ENCODE results near the gene RFNG.
A peak's percentile ranks its signal among the peaks of the same experiment; 100 is the strongest.

The RFNG gene

DNA sequence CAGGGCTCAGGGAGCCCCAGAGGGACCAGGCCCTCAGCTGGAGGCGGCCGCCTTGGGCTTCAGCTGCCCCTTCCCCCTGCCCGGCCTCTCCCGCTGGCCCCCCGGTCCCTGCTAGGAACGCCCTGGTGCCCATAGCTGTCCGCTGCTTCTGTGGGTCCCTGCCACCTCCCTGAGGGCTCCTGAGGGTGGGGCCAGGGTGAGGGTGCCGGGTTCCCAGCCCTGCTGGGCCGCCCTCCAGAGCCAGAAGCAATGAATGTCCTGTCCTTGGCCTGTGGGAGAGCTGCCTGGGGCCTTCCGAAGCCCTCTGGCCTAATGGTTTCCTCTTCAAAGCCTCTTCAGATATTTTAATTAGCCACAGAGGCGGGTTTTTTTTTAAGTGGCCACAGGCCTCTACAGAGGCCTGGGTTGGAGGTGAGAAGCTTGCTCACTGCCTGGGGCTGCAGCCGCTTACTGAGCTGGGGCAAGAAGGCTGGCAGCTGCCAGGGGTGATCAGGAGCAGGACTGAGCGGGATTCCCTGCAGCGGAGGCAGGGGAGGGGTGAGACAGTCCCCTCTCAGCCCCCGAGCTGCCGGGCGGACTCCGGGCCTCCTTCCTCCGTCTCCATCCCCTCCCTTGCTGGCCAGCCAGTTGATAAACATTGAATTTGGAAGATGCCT, 38.8 kb downstream of the RFNG start:
- no peak for DNase-seq
- intact Hi-C loops (cut with DNase I): no loop called here

DNA sequence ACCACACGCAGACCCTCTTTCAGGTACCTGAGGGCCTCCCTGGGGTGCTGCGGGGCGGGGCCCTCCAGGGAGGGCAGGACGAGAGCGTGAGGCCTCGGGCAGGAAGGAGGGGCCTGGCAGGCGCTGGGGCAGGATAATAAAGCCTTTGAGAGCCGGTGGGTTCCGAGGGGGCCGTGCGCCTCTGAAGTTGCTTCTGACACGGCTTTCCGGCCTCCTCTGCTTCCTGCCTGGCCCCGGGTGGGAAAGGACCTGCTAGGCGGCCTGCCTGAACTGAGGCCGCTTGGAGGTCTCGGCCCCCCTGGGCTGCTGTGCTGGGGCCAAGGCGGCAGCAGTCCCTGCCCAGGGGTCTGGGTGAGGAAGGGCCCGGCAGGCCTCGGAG, 39.4 kb downstream of the RFNG start:
- no peak for DNase-seq
- intact Hi-C loops (cut with DNase I): no loop called here

DNA sequence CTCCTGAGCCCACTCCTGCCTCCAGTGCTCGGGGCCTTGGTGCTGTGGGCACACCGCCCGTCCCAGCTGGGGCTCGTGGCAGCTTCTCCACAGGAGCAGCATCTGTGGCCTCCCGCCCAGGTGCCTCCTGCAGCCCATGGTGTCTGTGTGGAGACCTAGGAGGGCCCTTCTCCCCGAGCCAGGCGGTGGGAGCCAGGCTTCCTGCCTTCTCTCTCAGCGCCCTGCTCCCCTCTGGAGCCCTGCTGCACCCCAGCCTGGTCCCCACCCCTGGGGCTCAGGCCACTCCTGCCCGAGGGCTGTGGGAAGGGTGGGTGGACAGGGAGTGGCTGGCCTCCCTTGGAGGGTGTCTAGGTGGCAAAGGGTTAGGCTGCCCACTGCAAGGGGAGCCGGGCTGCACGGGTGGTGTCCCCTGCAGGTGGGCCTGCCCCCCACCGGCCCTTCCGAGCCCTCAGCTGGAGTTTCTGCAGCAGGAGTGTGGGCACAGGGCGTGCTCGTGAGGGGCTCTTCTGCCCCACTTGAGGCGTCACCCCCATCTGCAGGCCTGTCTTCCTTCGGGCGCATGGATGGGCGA, 39.9 kb downstream of the RFNG start:
- intact Hi-C loops (cut with DNase I): no loop called here
- DNase-seq: no peak

DNA sequence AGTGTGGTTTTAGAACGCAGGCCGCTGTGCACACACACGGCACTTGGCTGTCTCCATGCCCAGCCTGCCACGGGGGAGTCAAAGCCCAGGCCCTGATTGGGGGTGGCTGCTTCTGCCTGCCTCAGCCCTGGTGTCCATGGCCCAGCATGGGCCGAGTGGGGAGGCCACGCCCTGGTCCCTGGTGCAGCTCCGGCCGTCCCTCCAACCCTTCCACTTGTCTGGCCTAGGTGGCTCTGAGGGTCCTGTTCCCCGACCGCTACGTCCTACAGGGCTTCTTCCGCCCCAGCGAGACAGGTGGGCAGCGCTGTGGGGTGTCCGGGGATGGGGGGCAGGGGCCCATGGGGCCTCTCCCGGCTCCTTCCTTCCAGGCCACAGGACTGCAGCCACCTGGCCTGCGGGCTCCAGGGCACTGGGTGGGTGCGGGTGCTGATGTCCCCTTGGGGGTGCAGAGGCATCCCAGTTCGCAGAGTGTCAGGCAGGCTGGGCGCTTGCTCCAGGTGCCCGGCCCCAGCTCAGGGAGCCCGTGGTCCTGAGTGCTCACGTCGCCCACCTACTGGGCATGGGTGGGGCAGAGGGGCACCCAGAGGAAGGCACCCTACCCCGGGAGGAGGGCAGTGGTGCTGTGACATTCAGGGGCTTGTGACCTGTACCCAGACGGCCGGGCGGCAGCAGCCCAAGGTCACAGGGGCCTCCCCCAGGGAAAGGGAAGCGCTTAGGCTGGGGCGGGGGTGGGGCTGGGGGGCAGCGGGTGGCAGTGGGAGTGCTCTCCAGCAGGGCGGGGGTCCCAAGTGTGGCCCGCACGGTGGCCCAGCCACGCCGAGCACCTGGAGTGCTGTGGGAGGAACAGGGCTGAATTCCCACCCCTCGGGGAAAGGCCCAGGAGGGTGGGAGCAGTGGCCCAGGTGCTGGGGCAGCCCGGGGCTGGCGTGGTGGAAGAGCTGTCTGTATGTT, 40.8 kb downstream of the RFNG start:
- no peak for DNase-seq
- intact Hi-C loops (cut with DNase I): no loop called here

DNA sequence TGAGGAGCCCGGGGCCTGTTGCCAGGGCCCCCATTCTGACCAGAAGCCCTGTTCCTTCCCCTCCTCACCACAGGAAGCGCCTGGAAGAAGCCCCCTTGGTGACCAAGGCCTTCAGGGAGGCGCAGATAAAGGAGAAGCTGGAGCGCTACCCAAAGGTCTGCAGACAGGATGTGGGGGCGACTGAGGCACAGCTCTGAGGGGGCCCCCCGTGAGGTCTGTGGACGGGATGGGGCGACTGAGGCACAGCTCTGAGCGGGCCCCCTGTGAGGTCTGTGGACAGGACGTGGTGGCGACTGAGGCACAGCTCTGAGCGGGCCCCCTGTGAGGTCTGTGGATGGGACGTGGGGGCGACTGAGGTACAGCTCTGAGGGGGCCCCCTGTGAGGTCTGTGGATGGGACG, 42.2 kb downstream of the RFNG start:
- DNase-seq: no peak
- intact Hi-C loops (cut with DNase I): no loop called here

DNA sequence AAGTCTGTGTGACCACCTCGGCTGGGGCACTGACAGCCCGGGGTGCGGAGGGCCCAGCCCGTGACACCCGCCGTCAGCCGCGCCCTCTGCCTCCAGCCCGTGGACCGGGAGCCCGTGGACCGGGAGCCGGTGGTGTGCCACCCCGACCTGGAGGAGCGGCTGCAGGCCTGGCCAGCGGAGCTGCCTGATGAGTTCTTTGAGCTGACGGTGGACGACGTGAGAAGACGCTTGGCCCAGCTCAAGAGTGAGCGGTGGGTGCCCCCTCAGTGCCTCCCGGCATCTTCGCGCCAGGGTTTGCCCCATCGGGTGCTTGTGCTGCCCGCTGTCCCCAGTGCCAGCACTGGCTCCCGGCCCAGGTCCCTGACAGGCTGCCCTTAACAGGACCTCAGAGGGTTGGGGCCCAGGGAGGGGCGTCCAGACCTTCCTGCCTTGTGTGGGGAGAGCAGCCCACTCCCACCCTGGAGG, 42.6 kb downstream of the RFNG start:
- intact Hi-C loops (cut with DNase I): no loop called here
- peak in 2 of 42 donors; percentile 46 to 52 for DNase-seq

DNA sequence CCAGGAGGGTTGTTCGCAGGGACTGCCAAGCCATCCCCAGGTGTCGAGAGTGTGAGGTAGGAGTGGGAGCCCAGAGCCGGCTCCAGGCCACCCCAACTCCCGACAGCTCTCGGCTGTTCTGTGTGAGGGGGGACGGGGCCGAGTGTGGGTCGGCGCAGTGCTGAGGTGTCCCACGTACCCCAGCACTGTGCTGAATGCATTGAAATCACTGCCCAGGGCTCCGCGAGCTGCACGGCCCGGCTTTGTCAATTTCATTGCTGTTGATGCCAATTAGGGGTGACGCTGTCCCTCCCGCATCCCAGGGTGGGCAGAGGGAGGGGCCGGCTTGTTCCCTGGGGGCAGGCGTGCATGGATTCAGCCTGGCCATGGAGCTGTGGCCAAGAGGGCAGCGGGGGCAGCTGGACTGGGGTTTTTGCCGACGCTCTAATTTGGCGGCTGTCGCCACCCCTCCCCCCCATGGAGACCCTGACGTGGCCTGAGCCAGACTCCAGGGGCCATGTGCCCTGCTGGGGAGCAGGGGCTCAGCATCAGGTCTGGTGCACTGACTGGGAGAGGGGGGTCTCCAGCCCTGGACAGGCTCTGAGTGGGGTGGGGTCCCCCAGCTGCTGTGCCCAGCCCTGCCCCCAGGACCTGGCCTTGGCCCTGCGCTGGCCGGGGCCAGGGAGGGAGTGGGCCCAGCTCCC, 43.2 kb downstream of the RFNG start:
- no peak for DNase-seq
- intact Hi-C loops (cut with DNase I): no loop called here

DNA sequence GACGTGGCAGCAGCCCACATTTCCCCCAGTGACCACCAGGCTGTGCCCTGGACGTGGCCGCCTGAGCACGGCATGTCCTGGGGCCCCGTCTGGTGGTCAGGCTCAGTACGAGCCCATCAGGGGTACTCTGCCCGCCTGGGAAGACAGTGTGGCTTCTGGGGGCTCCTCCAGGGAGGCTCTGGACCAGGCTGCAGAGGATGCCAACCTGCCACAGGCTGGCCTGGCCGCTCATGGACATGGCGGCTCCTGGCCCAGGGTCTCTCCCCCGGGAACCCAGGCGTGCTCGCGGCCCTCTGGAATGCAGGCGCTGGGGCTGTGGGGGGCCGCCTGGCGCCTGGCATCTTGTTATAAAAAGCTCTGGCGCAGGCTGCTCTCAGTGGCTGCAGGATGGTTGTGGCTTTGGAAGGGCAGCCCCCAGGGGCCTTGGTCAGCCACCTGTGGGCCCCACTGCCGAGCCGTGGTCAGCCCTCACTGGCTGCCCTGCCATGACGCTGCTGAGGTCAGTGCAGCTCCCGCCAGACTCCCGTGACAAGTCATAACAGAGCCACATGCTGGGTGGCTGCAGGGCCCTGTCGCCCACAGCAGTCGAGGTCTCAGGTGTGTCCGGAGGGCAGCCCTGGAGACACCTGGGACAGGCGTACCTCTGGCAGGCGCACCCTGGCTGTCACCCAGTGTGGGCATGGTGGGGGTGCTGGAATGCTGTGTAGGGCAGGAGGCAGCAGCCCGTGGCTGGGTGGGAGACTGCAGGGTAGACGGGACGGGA, 43.9 kb downstream of the RFNG start:
- intact Hi-C loops (cut with DNase I): no loop called here
- DNase-seq: no peak

DNA sequence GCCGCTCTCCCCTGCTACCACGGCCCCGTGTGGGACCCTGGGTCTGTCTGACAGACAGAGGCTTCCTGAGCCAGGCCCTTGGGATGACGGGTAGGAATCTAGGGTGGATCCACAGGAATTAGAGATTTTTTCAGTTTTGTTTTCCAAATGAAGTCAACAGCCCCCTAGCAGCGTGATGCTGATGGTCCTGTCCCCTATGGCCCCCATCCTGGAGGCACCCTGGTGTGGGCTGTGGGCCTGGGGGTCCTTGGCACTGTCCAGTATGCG, 44.5 kb downstream of the RFNG start:
- intact Hi-C loops (cut with DNase I): no loop called here
- no peak for DNase-seq

DNA sequence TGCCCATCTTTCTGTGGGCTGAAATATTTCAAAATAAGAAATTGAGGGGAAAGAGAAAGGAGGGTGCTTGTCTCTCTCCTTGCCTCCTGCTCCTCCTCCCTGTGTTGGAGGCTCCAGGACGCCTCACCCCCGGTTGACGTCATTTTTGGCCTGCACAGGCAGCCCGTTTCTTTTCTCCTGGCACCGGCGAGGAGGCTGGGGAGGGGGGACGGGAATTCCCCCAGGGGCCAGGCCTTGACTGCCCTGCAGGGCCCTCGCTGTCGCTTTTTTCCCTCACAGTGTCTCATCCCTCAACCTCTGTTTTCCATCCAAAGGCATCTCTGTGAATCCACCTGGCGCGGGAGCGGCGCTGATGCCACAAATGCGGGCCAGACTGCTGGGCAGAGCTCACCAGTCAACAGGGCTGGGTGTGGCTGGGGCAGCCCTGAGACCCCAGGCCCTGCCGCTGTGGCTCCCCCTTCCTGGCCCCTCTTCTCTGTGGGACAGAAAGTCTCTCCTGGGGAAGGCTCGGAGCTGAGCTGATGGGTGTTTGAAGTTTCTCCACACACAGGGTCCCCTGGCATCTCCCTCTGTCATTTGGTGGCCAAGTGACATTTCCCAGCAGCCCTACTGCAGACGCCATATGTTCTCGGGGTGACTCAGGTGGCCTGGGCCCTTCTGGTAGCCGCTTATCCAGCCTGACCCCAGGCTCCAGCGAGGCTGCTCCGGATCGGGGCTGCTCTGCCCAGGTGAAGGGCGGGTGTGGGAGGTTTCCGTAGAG, 45.0 kb downstream of the RFNG start:
- intact Hi-C loops (cut with DNase I): no loop called here
- DNase-seq: peak in 28 of 42 donors; percentile 20 to 79 (median 56)

DNA sequence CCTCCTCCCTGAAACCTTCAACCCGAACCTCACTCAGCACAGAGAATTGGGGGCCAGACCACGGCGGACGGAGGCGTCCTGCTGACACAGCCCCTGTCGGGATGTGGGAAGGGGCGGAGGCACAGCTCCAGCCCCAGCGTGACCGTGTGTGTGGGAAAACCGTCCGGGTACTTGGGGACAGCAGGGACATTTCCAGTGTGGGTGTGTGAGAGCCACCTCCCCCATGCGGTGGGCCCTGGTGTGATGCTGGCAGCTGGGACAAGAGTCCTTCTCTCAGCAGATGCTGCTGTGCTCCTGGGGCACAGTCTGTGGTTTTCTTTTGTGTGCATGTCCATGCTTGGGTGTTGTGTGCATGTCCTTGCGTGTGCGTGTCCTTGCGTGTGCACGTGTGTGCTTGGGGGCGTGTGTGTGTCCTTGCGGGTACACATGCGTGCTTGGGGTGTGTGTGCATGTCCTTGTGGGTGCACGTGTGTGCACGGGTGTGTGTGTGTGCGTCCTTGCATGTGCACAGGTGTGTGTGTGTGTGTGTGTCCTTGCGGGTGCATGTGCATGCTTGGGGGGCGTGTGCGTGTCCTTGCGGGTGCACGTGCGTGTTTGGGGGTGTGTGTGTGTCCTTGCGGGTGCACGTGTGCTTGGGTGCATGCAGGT, 45.8 kb downstream of the RFNG start:
- no peak for DNase-seq
- intact Hi-C loops (cut with DNase I): no loop called here

DNA sequence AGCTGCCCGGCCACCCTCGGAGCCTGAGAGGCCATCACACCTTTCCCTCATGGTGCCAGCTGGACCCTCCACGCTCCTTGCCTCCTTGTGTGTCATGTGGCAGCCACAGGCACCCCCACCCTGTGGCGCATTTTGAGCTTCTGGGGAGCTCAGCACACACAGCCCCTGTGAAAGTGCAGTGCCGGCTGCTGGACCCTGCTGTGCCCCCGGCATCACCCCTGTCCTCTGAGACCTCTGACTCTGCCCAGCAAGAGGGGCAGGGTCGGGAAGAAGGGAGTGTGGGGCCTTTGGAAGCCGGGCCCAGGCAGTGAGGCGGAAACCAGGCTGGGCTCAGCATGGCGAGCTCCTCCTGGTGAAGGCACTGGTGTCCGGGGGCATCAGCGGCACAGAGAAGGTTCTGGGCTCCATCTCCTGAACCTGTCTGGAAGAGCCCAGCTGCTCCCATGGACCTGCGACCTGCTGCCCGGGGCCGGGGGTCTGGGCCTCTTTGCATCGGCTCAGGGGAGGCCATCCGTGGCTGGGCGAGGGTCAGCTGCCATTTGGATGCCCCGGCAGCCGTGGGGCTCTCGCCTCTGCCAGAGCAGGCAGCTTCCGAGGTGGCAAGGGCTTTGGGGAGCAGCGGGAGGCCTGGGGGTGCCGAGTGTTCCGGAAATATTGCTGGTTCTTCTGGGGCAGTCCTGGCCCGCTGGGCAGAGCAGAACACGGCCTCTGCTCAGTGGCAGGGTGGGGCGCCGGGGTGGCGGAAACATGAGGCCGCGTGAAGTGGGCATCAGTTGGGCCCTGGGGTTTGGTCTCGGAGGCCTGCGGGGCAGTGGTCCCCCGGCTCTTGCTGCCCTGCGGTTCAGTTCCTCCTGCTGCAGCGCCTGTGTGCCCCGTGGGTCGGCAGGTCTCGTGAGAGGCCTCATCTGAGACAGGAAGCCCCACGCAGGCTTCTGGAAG, 46.8 kb downstream of the RFNG start:
- intact Hi-C loops (cut with DNase I): no loop called here
- DNase-seq: no peak

DNA sequence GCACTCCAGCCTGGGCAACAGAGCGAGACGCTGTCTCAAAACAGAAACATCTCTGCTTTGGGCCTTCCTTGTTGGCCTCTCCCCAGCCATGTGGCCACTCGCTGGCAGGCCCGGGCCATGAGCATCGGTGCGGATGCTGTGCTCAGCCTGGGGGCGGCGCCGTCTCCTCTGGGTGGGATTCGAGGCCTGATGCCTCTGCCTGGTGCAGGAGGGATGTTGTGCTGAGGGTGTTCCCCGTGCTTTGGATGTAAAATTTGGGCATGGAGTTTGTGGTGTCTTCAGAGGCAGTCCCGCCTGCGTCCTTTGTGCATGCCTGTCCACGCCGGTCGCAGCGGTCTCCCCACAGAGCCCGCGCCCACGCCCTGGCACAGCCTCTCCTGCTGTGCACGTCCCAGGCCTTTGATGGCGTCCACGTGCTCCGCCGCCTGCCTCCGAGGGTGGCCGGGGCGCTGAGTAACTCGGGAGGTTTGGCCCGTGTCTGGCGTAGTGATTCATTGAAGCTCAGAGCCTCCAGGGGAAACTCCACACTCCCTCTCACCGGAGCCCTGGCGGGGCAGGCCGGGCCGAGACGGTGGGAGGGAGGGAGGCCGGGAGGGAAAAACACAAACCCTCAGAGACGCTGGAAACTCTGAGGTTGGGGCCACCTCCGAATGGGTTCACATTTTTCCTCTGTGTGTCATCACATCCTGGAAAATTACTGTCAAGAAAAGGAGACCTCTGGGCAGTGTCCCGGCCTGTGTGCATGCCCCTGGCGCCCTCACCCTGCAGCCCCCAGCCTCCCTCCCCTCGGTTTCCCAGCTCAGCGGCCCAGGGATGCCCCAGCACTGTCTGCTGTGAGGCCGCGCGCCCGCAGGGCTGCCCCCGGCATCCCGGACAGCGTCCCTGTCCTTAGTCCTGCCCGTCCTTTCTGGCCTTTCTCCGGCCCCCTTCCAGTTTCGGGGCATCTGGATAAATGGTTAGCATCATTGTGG, 47.9 kb downstream of the RFNG start:
- intact Hi-C loops (cut with DNase I): no loop called here
- DNase-seq: peak in 2 of 42 donors; percentile 38 to 49

DNA sequence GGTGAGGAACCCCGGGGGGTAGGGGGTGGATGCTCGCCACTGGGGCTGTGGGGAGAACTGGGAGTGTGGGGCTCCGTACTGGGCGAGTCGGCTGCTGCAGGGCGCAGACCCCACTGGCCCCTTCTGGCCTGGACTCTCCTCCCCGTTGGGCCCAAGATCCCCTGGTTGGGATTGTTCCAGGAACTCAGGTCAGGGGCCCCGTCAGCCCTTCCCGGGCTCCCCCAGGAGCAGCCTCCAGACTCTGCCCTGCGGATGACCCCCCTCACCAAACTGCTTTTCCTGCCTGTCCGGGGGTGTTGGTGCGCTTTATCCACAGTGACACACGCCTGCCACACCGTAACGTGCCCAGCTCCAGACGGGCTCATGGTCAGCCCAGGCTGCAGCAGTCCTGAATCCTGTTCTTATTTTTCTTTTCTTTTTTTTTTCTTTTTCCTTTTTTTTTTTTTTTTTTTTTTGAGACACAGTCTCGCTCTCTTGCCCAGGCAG, 50.0 kb downstream of the RFNG start:
- intact Hi-C loops (cut with DNase I): no loop called here
- DNase-seq: no peak

DNA sequence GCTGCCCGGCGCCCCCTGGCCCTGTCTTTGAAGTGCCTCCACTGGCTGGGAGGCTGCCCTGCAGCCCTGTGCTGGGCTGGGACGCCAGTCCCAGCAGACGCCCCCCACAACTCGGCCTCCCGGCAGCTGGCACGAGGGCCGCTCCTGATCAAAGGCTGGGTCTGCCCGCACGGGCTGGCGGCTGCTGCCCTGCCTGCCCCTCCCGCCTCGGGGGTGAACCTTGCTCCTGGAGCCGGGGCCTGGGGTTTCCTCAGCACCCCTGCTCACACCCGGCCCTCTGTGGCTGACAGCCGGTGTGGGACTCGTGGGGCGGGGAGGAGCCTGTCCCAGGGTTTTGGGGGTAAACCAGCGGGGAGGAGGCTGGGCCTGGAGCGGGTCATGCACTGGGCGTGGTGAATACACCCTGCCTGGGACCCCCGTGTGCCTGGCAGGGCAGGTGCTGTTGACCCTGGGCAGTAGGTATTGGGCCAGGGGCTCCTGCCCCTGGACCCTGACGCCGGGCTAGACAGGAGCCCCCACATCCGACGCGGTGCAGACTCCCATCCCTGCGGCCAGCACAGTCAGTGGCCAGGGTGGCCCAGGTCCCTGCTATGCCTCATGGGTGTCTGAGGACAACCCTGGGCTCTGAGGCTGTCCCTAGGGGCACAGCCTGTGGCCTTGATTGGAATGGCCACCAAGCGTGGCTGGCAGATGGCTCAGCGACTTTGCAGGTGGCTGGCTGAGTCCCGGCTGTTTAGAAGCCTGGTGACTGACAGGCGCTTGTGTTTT, 50.6 kb downstream of the RFNG start:
- no peak for DNase-seq
- intact Hi-C loops (cut with DNase I): no loop called here

Data from head of caudate nucleus (tissue), 42 donors.